ENCODE results near the gene THSD7B. TPM values are rescaled to one million over a fixed set of nuclear protein-coding genes. Genes with fewer than 3 reads are reported as not detected.

Gene THSD7B
- total and polyA plus RNA-seq, 2 of the 8 experiments (the other 6 are each of a cell fraction or from before 2014, with no cell fraction given), result 0.60 to 2.9 TPM

- Histone ChIP-seq H2BK12ac (ENCODE audit: low read depth, low read length) (no peak overlapping the region), H3K79me2 (ENCODE audit: control insufficient read depth in 1 of 2, insufficient read depth in 2 of 2, low read length in 2 of 2) (no peaks in the 10 kb centered on the region), H3K4me1 (replicated peaks in 1 of 4; ENCODE audit: control insufficient read depth in 3 of 4, insufficient read depth in 4 of 4, low read length in 3 of 4) (no peaks in the 10 kb centered on the region), H3K56ac (replicated peaks; ENCODE audit: insufficient read length, low read depth, low read length) (no peak overlapping the region), H3K23me2 (ENCODE audit: low read depth, low read length) (no peaks in the 10 kb centered on the region), H4K20me1 (replicated peaks in 1 of 2; ENCODE audit: control insufficient read depth in 1 of 2, insufficient read depth in 2 of 2, low read length in 2 of 2) (no peaks in the 10 kb centered on the region), H3K9me3 (ENCODE audit: insufficient read depth in 2 of 2, low read depth in 1 of 2, low read length in 1 of 2) (no peaks in the 10 kb centered on the region), H3K9ac (replicated peaks in 1 of 4; ENCODE audit: extremely low read depth in 1 of 4, low read depth in 3 of 4, low read length in 3 of 4) (no peak overlapping the region), H3K18ac (ENCODE audit: extremely low read depth, low read length) (no peak overlapping the region), H2AFZ (ENCODE audit: low read length) (no peak overlapping the region), H3K27me3 (replicated peaks in 1 of 4; ENCODE audit: control insufficient read depth in 3 of 4, extremely low read depth in 1 of 4, insufficient read depth in 3 of 4, low read length in 3 of 4) (no peaks in the 10 kb centered on the region), H4K5ac (ENCODE audit: insufficient read length, low read depth, low read length) (no peak overlapping the region), H3K36me3 (ENCODE audit: control insufficient read depth in 2 of 4, insufficient read depth in 4 of 4, low read length in 3 of 4) (no peaks in the 10 kb centered on the region), H2BK120ac (replicated peaks; ENCODE audit: low read depth, low read length) (no peak overlapping the region), H2AK5ac (ENCODE audit: low read depth, low read length) (no peak overlapping the region), H3K4ac (replicated peaks; ENCODE audit: insufficient read length, low read depth, low read length) (no peak overlapping the region), H3K23ac (ENCODE audit: insufficient read length) (no peak overlapping the region), H2BK15ac (ENCODE audit: low read length) (no peak overlapping the region), H3K4me2 (ENCODE audit: insufficient read depth in 1 of 2, low read depth in 2 of 2, low read length in 2 of 2) (no peak overlapping the region), H3K14ac (ENCODE audit: insufficient read length) (no peak overlapping the region), H4K91ac (replicated peaks; ENCODE audit: insufficient read length, low read length) (no peak overlapping the region), H2BK5ac (ENCODE audit: low read depth, low read length) (no peak overlapping the region), H4K8ac (ENCODE audit: extremely low read depth, insufficient read depth, low read length) (no peak overlapping the region), H2BK20ac (ENCODE audit: low read length) (no peak overlapping the region), H3K79me1 (ENCODE audit: low read depth, low read length) (no peaks in the 10 kb centered on the region), H3K27ac (ENCODE audit: low read depth, low read length) (no peak overlapping the region), H3K4me3 (ENCODE audit: extremely low read depth in 1 of 4, insufficient read depth in 2 of 4, low read depth in 3 of 4, low read length in 4 of 4) (no peak overlapping the region)
- WGBS, 2 experiments (ENCODE audit: extremely low coverage in 1 of 2, insufficient coverage in 1 of 2, insufficient read length in 1 of 2, insufficient replicate concordance in 2 of 2, low coverage in 1 of 2, low lambda C conversion rate in 2 of 2, missing lambda C conversion rate in 1 of 2), result 95% methylated on average over 1 of the region's 1 CpG; no CpG with 5 or more reads in 1 of the 2 experiments
- no peak for FAIRE-seq
- CTCF ChIA-PET (ENCODE audit: partially characterized antibody), result no interaction called here
- TF ChIP-seq ASH2L (IDR thresholded peaks at IDR 0.05; ENCODE audit: low read length) (no peak), EP300 (IDR thresholded peaks at IDR 0.05; ENCODE audit: borderline replicate concordance in 1 of 2, low read depth in 2 of 2, low read length in 2 of 2) (no peak), JUN (IDR thresholded peaks at IDR 0.05; ENCODE audit: low read depth, low read length) (no peak), RFX5 (IDR thresholded peaks at IDR 0.05; ENCODE audit: borderline replicate concordance, low read depth, low read length) (no peak), CTCF (IDR thresholded peaks at IDR 0.05; ENCODE audit: control extremely low read depth in 1 of 3, insufficient read depth in 1 of 3, low read depth in 1 of 3, low read length in 3 of 3) (no peak), BACH1 (IDR thresholded peaks at IDR 0.05; ENCODE audit: low read length) (no peak), FOSL1 (IDR thresholded peaks at IDR 0.05; ENCODE audit: insufficient read depth, low read depth, low read length) (no peak), YY1 (IDR thresholded peaks at IDR 0.05; ENCODE audit: low read depth, low read length) (no peak), RAD21 (IDR thresholded peaks at IDR 0.05 in 1 of 2, conservative IDR thresholded peaks at IDR 0.05 in 1 of 2; ENCODE audit: low read depth in 2 of 2, low read length in 2 of 2) (no peak)
- POLR2A ChIA-PET (ENCODE audit: partially characterized antibody), result no interaction called here
- no peak for DNase-seq (ENCODE audit: low read depth in 1 of 2, low spot score in 2 of 2)
Measured at GRCh38 chr2:137123226-137123625, 357.9 kb downstream of the THSD7B start.
